ENCODE results near the gene ZNF77.

- TF ChIP-seq FOXP2 (optimal IDR thresholded peaks at IDR 0.05; ENCODE audit: control extremely low read depth, extremely low read length, insufficient read depth), result no peak
- no peak for TF ChIP-seq EZH2 (IDR thresholded peaks at IDR 0.05)
Measured at GRCh38 chr19:2970201-2970835, 25.5 kb upstream of the ZNF77 start.

Measured in SK-N-MC (cell line).